Activated CD8-positive, alpha-beta T cell treated with anti-CD3 and anti-CD28 coated beads for 36 hours (primary cell): ENCODE data around the gene EFNA1. TPM values are rescaled to one million over a fixed set of nuclear protein-coding genes. Genes with fewer than 3 reads are reported as not detected.
A peak's percentile ranks its signal among the peaks of the same experiment; 100 is the strongest.

Experiments
- ATAC-seq: fragments of 200-7000 bp; cut with Tn5 transposase; one replicate; pipeline ENCODE4 v1.10.0; 2021; ENCODE audit warnings: mild to moderate bottlenecking, moderate library complexity
- CTCF ChIA-PET: fragments of 350-600 bp; sonication (Branson Sonifier 250); formaldehyde crosslinking; loops from one replicate; lab custom pipeline; 2021; ENCODE audit warnings: antibody characterized with exemption; lab: Charles Lee
- POLR2A ChIA-PET: fragments of 350-600 bp; sonication (Branson Sonifier 250); formaldehyde crosslinking; loops from one replicate; lab custom pipeline; 2021; ENCODE audit warnings: antibody characterized with exemption; lab: Charles Lee
- DNase-seq: peaks from one replicate; pipeline ENCODE4 v3.0.0-alpha.2; 2020
- H3K27ac Mint-ChIP-seq: one replicate; pipeline ENCODE4 v1.8.0; 2021; ENCODE audit warnings: mild to moderate bottlenecking, mixed read lengths
- H3K27me3 Mint-ChIP-seq: one replicate; pipeline ENCODE4 v1.8.0; 2021; ENCODE audit warnings: mixed read lengths
- H3K36me3 Mint-ChIP-seq: one replicate; pipeline ENCODE4 v1.8.0; 2021; ENCODE audit warnings: low read depth, mixed read lengths
- H3K4me1 Mint-ChIP-seq: one replicate; pipeline ENCODE4 v1.8.0; 2021; ENCODE audit warnings: low read depth, mixed read lengths
- H3K4me3 Mint-ChIP-seq: one replicate; pipeline ENCODE4 v1.8.0; 2021; ENCODE audit warnings: mild to moderate bottlenecking, moderate library complexity, mixed read lengths
- H3K9me3 Mint-ChIP-seq: one replicate; pipeline ENCODE4 v1.8.0; 2021; ENCODE audit warnings: mixed read lengths
- intact Hi-C: fragments of 100-400 bp; cut with micrococcal nuclease; formaldehyde crosslinking; loops from one replicate; pipeline ENCODE4 v1.10.0; 2022
- total RNA-seq, 2 experiments: library from RNA; stranded (reverse); gene quantifications; one replicate each; pipeline ENCODE4 v1.2.3, GENCODE V29; 2021
- TF ChIP-seq, protein P1 (sequence below): fragments of 200-600 bp; IDR thresholded peaks from one replicate; pipeline ENCODE4 v1.8.0; 2022; ENCODE audit warnings: antibody characterized with exemption, mild to moderate bottlenecking

EFNA1 gene
- total RNA-seq, 2 experiments from 2014 or later, result 0.59 to 0.60 TPM

DNA sequence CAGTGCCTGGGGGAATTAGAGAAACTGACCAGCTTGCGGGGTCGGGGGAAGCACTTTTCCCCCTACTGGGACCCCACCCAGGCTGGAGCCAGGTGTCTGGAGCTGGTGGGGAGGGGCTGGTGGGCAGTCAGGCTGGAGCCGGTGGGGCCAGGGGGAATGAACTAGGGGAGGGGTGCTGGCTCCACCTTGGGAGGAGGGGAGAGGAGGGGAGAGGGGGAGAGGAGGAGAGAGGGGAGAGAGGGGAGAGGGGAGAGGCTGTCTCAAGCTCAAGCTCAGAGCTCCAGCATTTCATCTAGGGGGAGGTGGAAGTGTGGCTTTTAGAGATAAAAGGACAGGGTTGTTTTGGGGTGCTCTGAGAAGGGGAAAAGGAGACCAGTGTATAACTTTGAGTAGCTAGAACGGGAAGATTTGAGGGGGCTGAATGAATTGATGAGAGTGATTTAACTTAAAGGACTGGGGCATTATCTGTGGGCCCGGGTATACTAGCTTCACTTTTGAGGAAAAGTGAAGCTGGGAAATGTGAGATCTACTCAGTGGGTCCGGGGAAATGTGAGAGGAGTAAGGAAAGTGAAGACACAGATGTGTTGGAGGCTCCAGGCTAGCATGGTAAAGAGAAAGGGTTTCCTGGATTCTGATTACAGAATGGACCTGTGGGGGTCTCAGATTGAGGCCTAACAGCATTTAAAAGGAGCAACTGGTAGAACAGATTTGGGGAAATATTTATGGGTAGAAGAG lies 2.8 kb downstream of the EFNA1 start:
- peaks cover 41% of the 10 kb centered on the region for H3K4me1 Mint-ChIP-seq
- H3K9me3 Mint-ChIP-seq, result no peaks in the 10 kb centered on the region
- TF ChIP-seq, protein P1, sequence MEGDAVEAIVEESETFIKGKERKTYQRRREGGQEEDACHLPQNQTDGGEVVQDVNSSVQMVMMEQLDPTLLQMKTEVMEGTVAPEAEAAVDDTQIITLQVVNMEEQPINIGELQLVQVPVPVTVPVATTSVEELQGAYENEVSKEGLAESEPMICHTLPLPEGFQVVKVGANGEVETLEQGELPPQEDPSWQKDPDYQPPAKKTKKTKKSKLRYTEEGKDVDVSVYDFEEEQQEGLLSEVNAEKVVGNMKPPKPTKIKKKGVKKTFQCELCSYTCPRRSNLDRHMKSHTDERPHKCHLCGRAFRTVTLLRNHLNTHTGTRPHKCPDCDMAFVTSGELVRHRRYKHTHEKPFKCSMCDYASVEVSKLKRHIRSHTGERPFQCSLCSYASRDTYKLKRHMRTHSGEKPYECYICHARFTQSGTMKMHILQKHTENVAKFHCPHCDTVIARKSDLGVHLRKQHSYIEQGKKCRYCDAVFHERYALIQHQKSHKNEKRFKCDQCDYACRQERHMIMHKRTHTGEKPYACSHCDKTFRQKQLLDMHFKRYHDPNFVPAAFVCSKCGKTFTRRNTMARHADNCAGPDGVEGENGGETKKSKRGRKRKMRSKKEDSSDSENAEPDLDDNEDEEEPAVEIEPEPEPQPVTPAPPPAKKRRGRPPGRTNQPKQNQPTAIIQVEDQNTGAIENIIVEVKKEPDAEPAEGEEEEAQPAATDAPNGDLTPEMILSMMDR, result no peak
- POLR2A ChIA-PET, result interaction anchor here (0.9 to 1.1 kb wide), 2 partner anchors 57 to 62 kb away, joined by 3 to 4 read pairs; no protein-coding TSS in a partner anchor
- peak overlapping the region; percentile 21 for H3K27ac Mint-ChIP-seq
- ATAC-seq (no peak), DNase-seq (no peak)
- no peaks in the 10 kb centered on the region for H3K36me3 Mint-ChIP-seq
- CTCF ChIA-PET, result interaction anchor here (0.6 to 5.1 kb wide), 9 partner anchors 9 to 86 kb away, joined by 3 to 31 read pairs (median 3); partner anchors contain the start of gene KRTCAP2
- no peak overlapping the region for H3K4me3 Mint-ChIP-seq
- H3K27me3 Mint-ChIP-seq, result peaks cover 21% of the 10 kb centered on the region
- intact Hi-C loops, result no loop called here

GRCh38 chr1:155131285-155131684 lies 3.6 kb downstream of the EFNA1 start:
- intact Hi-C loops, result no loop called here
- peaks cover 2% of the 10 kb centered on the region for H3K36me3 Mint-ChIP-seq
- TF ChIP-seq, protein P1, result no peak
- ChIA-PET CTCF (interaction anchor here (1.2 to 5.1 kb wide), 6 partner anchors 36 to 46 kb away, joined by 3 to 31 read pairs (median 7); partner anchors contain the start of gene KRTCAP2), POLR2A (interaction anchor here (1.1 kb wide), 1 partner anchor 61 kb away, joined by 3 read pairs; no protein-coding TSS in a partner anchor)
- no peak for ATAC-seq
- H3K27me3 Mint-ChIP-seq, result peaks cover 17% of the 10 kb centered on the region
- DNase-seq, result no peak
- H3K4me1 Mint-ChIP-seq, result peaks cover 41% of the 10 kb centered on the region
- H3K9me3 Mint-ChIP-seq, result no peaks in the 10 kb centered on the region
- H3K4me3 Mint-ChIP-seq, result no peak overlapping the region
- no peak overlapping the region for H3K27ac Mint-ChIP-seq

GRCh38 chr1:155131856-155132255 lies 4.2 kb downstream of the EFNA1 start:
- H3K9me3 Mint-ChIP-seq, result no peaks in the 10 kb centered on the region
- H3K4me1 Mint-ChIP-seq, result peaks cover 38% of the 10 kb centered on the region
- H3K27ac Mint-ChIP-seq, result no peak overlapping the region
- ATAC-seq (no peak), DNase-seq (no peak)
- H3K36me3 Mint-ChIP-seq, result peaks cover 4% of the 10 kb centered on the region
- no peak overlapping the region for H3K4me3 Mint-ChIP-seq
- POLR2A ChIA-PET, result interaction anchor here (1.1 kb wide), 1 partner anchor 60 kb away, joined by 3 read pairs; no protein-coding TSS in a partner anchor
- peaks cover 14% of the 10 kb centered on the region for H3K27me3 Mint-ChIP-seq
- intact Hi-C loops, result no loop called here
- TF ChIP-seq, protein P1, result no peak
- CTCF ChIA-PET, result interaction anchor here (1.2 to 9.3 kb wide), 6 partner anchors 36 to 46 kb away, joined by 3 to 69 read pairs (median 13); partner anchors contain the start of genes KRTCAP2 and TRIM46

DNA sequence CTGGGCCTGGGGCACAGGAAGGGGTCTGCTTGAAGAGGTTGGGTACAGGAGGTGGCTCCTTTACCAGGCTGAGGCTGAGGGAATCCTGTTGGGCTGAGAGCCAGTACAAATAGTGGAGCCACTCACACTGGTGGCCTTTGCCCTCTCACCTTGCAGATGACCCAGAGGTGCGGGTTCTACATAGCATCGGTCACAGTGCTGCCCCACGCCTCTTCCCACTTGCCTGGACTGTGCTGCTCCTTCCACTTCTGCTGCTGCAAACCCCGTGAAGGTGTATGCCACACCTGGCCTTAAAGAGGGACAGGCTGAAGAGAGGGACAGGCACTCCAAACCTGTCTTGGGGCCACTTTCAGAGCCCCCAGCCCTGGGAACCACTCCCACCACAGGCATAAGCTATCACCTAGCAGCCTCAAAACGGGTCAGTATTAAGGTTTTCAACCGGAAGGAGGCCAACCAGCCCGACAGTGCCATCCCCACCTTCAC lies 6.2 kb downstream of the EFNA1 start:
- intact Hi-C loops, result no loop called here
- POLR2A ChIA-PET, result interaction anchor here (1.4 kb wide), 2 partner anchors 13 to 49 kb away, joined by 4 to 6 read pairs; no protein-coding TSS in a partner anchor
- Mint-ChIP-seq H3K27ac (no peak overlapping the region), H3K36me3 (peaks cover 23% of the 10 kb centered on the region), H3K27me3 (no peaks in the 10 kb centered on the region), H3K4me3 (no peak overlapping the region), H3K9me3 (no peaks in the 10 kb centered on the region), H3K4me1 (peaks cover 40% of the 10 kb centered on the region)
- TF ChIP-seq, protein P1, result no peak
- CTCF ChIA-PET, result interaction anchor here (1.2 to 9.3 kb wide), 5 partner anchors 34 to 60 kb away, joined by 3 to 69 read pairs (median 15); partner anchors contain the start of genes KRTCAP2 and TRIM46
- DNase-seq (no peak), ATAC-seq (no peak)
